HEK293 (cell line): ENCODE results near the gene SMARCD3.

Experiments used
- ATF2 ChIP-seq: fragments of 450-650 bp; formaldehyde crosslinking; IDR thresholded peaks from 2 replicates; pipeline ENCODE4 v1.5.1; 2016; ENCODE audit warnings: missing biosample characterization, missing genetic modification characterization, low read depth
- BCL11A ChIP-seq: fragments of 450-650 bp; formaldehyde crosslinking; IDR thresholded peaks from 2 replicates; pipeline ENCODE4 v1.5.1; 2016; ENCODE audit warnings: low read depth, missing biosample characterization, missing genetic modification characterization
- ELK4 ChIP-seq: IDR thresholded peaks from 2 replicates; pipeline ENCODE4 v1.6.1; 2011; ENCODE audit warnings: mild to moderate bottlenecking, low read depth, low read length, borderline replicate concordance
- GLI2 ChIP-seq: fragments of 450-650 bp; formaldehyde crosslinking; IDR thresholded peaks from 2 replicates; pipeline ENCODE4; 2017; ENCODE audit warnings: missing biosample characterization, missing genetic modification characterization, low read depth, borderline replicate concordance
- GLIS1 ChIP-seq: fragments of 450-650 bp; formaldehyde crosslinking; IDR thresholded peaks from 2 replicates; pipeline ENCODE4 v1.5.1; 2016; ENCODE audit warnings: missing biosample characterization, missing genetic modification characterization
- HOXD13 ChIP-seq: sonication (generic); formaldehyde crosslinking; IDR thresholded peaks from 2 replicates; pipeline ENCODE4 v1.8.0; 2022; ENCODE audit warnings: missing genetic modification reagents, borderline replicate concordance
- KLF10 ChIP-seq: fragments of 450-650 bp; IDR thresholded peaks from 2 replicates; pipeline ENCODE4 v1.5.1; 2018; ENCODE audit warnings: missing biosample characterization, mild to moderate bottlenecking, missing genetic modification characterization
- KLF8 ChIP-seq: fragments of 450-650 bp; formaldehyde crosslinking; IDR thresholded peaks from 2 replicates; pipeline ENCODE4 v1.5.1; 2016; ENCODE audit warnings: missing biosample characterization, missing genetic modification characterization
- OSR2 ChIP-seq: fragments of 450-650 bp; formaldehyde crosslinking; IDR thresholded peaks from 2 replicates; pipeline ENCODE4 v1.5.1; 2016; ENCODE audit warnings: missing biosample characterization, missing genetic modification characterization
- SETDB1 ChIP-seq: IDR thresholded peaks from one replicate; pipeline ENCODE4 v1.6.1; 2017; ENCODE audit warnings: mild to moderate bottlenecking, low read length, moderate library complexity, mixed read lengths; ENCODE audit not compliant: insufficient read length
- ZBTB21 ChIP-seq: fragments of 450-650 bp; formaldehyde crosslinking; IDR thresholded peaks from 2 replicates; pipeline ENCODE4 v1.5.1; 2017; ENCODE audit warnings: missing biosample characterization, missing genetic modification characterization
- ZFHX2 ChIP-seq: fragments of 450-650 bp; formaldehyde crosslinking; conservative IDR thresholded peaks from 2 replicates; pipeline ENCODE4 v1.5.1; 2016; ENCODE audit warnings: missing biosample characterization, missing genetic modification characterization
- ZNF138 ChIP-seq: fragments of 450-650 bp; formaldehyde crosslinking; IDR thresholded peaks from 2 replicates; pipeline ENCODE4 v1.5.1; 2016; ENCODE audit warnings: missing biosample characterization, missing genetic modification characterization, borderline replicate concordance
- ZNF175 ChIP-seq: fragments of 450-650 bp; formaldehyde crosslinking; IDR thresholded peaks from 2 replicates; pipeline ENCODE4 v1.5.1; 2016; ENCODE audit warnings: missing biosample characterization, missing genetic modification characterization
- ZNF202 ChIP-seq: fragments of 450-650 bp; formaldehyde crosslinking; IDR thresholded peaks from 2 replicates; pipeline ENCODE4 v1.5.1; 2016; ENCODE audit warnings: missing biosample characterization, missing genetic modification characterization, borderline replicate concordance
- ZNF266 ChIP-seq: fragments of 450-650 bp; formaldehyde crosslinking; IDR thresholded peaks from 2 replicates; pipeline ENCODE4 v1.5.1; 2016; ENCODE audit warnings: missing biosample characterization, missing genetic modification characterization, low read depth
- ZNF341 ChIP-seq: fragments of 450-650 bp; formaldehyde crosslinking; IDR thresholded peaks from 2 replicates; pipeline ENCODE4; 2016; ENCODE audit warnings: low read depth, missing biosample characterization, missing genetic modification characterization
- ZNF488 ChIP-seq: fragments of 450-650 bp; formaldehyde crosslinking; IDR thresholded peaks from 2 replicates; pipeline ENCODE4 v1.5.1; 2016; ENCODE audit warnings: missing biosample characterization, missing genetic modification characterization
- ZNF518A ChIP-seq: fragments of 450-650 bp; formaldehyde crosslinking; conservative IDR thresholded peaks from 2 replicates; pipeline ENCODE4 v1.5.1; 2016; ENCODE audit warnings: low read depth, missing biosample characterization, missing genetic modification characterization
- ZNF521 ChIP-seq: fragments of 450-650 bp; formaldehyde crosslinking; IDR thresholded peaks from 2 replicates; pipeline ENCODE4 v1.5.1; 2017; ENCODE audit warnings: missing biosample characterization, mild to moderate bottlenecking, missing genetic modification characterization
- ZNF544 ChIP-seq: fragments of 450-650 bp; formaldehyde crosslinking; IDR thresholded peaks from 2 replicates; pipeline ENCODE4 v1.5.0; 2017; ENCODE audit warnings: missing biosample characterization, missing genetic modification characterization
- ZNF560 ChIP-seq: fragments of 450-650 bp; formaldehyde crosslinking; IDR thresholded peaks from 2 replicates; pipeline ENCODE4 v1.5.1; 2017; ENCODE audit warnings: missing biosample characterization, missing genetic modification characterization, borderline replicate concordance
- ZNF596 ChIP-seq: fragments of 450-650 bp; IDR thresholded peaks from 2 replicates; pipeline ENCODE4 v1.5.0; 2018; ENCODE audit warnings: missing biosample characterization, mild to moderate bottlenecking, missing genetic modification characterization, moderate library complexity
- ZNF626 ChIP-seq: fragments of 450-650 bp; sonication (Bioruptor Pico); formaldehyde crosslinking; IDR thresholded peaks from 2 replicates; pipeline ENCODE4 v1.5.1; 2018; ENCODE audit warnings: missing biosample characterization, missing genetic modification characterization, inconsistent platforms
- ZNF664 ChIP-seq: fragments of 450-650 bp; formaldehyde crosslinking; IDR thresholded peaks from 2 replicates; pipeline ENCODE4 v1.5.1; 2016; ENCODE audit warnings: missing biosample characterization, missing genetic modification characterization
- ZNF677 ChIP-seq: fragments of 450-650 bp; IDR thresholded peaks from 2 replicates; pipeline ENCODE4 v1.5.0; 2018; ENCODE audit warnings: missing biosample characterization, mild to moderate bottlenecking, missing genetic modification characterization, moderate library complexity
- ZNF692 ChIP-seq: fragments of 450-650 bp; formaldehyde crosslinking; IDR thresholded peaks from 2 replicates; pipeline ENCODE4 v1.5.1; 2016; ENCODE audit warnings: missing biosample characterization, missing genetic modification characterization
- ZNF768 ChIP-seq: fragments of 450-650 bp; formaldehyde crosslinking; IDR thresholded peaks from 2 replicates; pipeline ENCODE4 v1.5.1; 2018; ENCODE audit warnings: missing biosample characterization, mild to moderate bottlenecking, missing genetic modification characterization
- ZSCAN4 ChIP-seq: fragments of 450-650 bp; formaldehyde crosslinking; IDR thresholded peaks from 2 replicates; pipeline ENCODE4 v1.5.1; 2017; ENCODE audit warnings: missing biosample characterization, missing genetic modification characterization

Gene SMARCD3

GRCh38 chr7:151226875-151227782, 21.4 kb downstream of the SMARCD3 start, which contains the start of gene ABCF2 (continued):
- TF ChIP-seq ZSCAN4 (tag by site-specific recombination) = no peak; the same call in 1 of the 2 replicates
- peak; percentile 72 for TF ChIP-seq GLIS1 (tag by site-specific recombination)
- no peak for TF ChIP-seq ZNF560
- TF ChIP-seq SETDB1 = no peak
- no peak for TF ChIP-seq ZNF544
- no peak for TF ChIP-seq HOXD13 (CRISPR knock-in tag)
- no peak for TF ChIP-seq ZNF138 (tag by site-specific recombination)
- peak; percentile 58 for TF ChIP-seq ZNF692 (tag by site-specific recombination)
- TF ChIP-seq OSR2 (tag by site-specific recombination) = no peak
- TF ChIP-seq ZNF518A (tag by site-specific recombination) = no peak
- no peak for TF ChIP-seq ZNF677 (tag by site-specific recombination)
- no peak for TF ChIP-seq ELK4
- peak; percentile 9; the same call in 1 of the 2 replicates for TF ChIP-seq ZBTB21 (tag by site-specific recombination)
- TF ChIP-seq KLF8 (tag by site-specific recombination) = peak; percentile 82
- TF ChIP-seq ZNF768 (tag by site-specific recombination) = no peak
- no peak for TF ChIP-seq ZNF521
- TF ChIP-seq ZNF175 (tag by site-specific recombination) = no peak
- TF ChIP-seq ZNF202 (tag by site-specific recombination) = no peak
- no peak for TF ChIP-seq ZNF488
- peak; percentile 79 for TF ChIP-seq ZNF341 (tag by site-specific recombination)
- TF ChIP-seq ZNF596 (tag by site-specific recombination) = no peak
- 0 out of 2 replicates have a peak, but pooled peaks have one; percentile 15 for TF ChIP-seq ZFHX2 (tag by site-specific recombination)
- no peak for TF ChIP-seq KLF10 (tag by site-specific recombination)
- TF ChIP-seq ZNF626 (tag by site-specific recombination) = no peak
- no peak for TF ChIP-seq ATF2
- TF ChIP-seq ZNF664 (tag by site-specific recombination) = no peak
- TF ChIP-seq BCL11A (tag by site-specific recombination) = no peak
- no peak for TF ChIP-seq GLI2 (tag by site-specific recombination)
- TF ChIP-seq ZNF266 (tag by site-specific recombination) = no peak
